SH-SY5Y (cell line): ENCODE results near the gene PRRC2B.

Experiments
- GATA2 ChIP-seq: IDR thresholded peaks from 2 replicates; pipeline ENCODE4 v1.6.1; 2011; ENCODE audit warnings: mild to moderate bottlenecking, low read depth, low read length
- GATA3 ChIP-seq: IDR thresholded peaks from 2 replicates; pipeline ENCODE4 v1.6.1; 2011; ENCODE audit warnings: low read depth, mild to moderate bottlenecking, low read length, moderate library complexity

PRRC2B gene

GRCh38 chr9:131475956-131476776 is 82.3 kb downstream of the PRRC2B start:
- no peak for TF ChIP-seq GATA3
- no peak for TF ChIP-seq GATA2

DNA sequence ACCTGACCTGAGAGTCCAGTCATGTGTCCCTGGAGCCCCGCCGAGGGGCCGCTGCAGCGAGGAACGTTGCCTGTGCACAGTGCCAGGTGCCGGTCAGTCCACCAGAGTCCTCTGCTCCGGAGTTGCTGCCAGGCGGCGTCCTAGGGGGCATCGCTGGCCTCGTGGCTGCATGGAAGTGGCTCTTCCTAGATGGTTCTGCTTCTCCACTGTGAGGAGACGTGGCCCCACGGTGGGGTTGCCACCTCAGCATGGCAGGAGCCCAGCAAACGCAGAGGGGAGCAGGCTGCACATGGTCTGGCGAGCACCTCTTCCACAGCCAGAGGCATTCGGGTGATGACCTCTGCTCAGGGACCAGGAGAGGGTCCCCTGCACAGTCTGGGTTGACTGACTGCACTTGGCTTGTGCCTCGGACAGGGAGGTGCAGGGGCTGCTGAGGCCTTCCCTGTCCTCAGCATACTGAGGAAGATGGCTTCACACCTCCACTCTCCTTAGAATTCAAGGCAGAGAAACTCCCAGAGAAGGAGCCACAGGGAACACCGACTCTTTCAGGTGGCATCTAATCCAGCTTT is 83.0 kb downstream of the PRRC2B start:
- TF ChIP-seq GATA2 (no peak), GATA3 (no peak)

- TF ChIP-seq GATA3, result no peak
- no peak for TF ChIP-seq GATA2
Observed at GRCh38 chr9:131477367-131477766, 83.5 kb downstream of the PRRC2B start.

- no peak for TF ChIP-seq GATA2
- TF ChIP-seq GATA3, result no peak
Observed at GRCh38 chr9:131477816-131478419, 84.0 kb downstream of the PRRC2B start.

DNA sequence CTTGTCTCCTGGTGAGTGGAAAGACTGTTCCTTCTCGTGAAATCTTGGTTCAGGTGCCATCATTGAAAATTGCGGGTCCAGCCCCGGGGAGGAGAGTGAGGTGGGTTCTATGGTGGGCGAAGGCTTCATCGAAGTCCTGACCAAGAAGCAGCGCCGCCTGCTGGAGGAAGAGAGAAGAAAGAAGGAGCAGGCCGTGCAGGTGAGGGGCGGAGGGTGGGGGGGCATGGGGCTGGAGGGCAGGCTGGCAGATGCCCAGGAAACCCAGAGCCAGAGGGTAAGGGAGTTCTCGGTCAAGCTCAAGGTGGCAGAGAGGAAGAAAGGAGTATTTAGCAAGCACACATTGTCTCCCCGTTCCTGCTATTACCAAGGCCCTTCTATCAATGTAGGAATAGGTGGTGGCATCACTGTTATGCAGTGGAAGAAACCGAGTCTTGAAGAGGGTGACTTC is 84.6 kb downstream of the PRRC2B start:
- TF ChIP-seq GATA2 (no peak), GATA3 (no peak)

DNA sequence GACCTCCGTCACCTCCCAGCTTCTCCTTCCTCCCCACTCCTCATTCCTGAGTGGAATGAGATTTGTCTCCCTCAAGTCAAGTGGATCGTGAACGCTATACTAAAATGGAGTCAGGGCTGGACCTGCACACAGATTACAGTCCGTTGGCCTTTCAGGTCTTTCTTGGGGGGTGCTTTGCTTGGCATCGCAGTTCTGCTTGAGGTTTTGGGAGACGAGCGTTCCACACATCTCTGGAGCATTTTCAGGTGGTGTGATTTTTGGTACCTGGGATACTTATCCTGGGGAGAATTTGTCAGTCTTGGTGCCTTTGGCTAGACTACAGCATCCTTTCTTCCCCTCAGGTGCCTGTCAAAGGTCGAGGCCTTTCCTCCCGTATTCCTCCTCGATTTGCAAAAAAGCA is 85.0 kb downstream of the PRRC2B start:
- TF ChIP-seq GATA2 (no peak), GATA3 (no peak)

DNA sequence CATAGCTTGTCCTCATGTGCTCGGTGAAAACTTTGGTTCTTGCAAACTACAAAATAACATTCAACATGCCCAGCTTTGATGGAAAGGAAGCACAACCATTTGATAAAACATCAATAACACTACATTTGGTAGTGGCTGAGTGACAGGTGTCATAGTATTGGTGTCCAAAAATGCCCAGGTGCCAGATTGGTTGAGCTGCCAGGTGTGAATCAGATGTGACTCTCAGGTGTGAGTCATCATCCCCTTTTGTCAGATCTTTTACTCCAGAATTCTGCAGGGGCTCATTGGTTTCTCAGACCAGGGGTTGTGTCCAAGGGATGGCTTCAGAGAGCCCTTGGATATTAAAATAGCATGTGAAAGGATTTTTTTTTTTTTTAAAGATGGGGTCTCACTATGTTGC is 86.4 kb downstream of the PRRC2B start:
- TF ChIP-seq GATA3 (no peak), GATA2 (no peak)

- TF ChIP-seq GATA2 (no peak), GATA3 (no peak)
Observed at GRCh38 chr9:131481441-131482342, 87.8 kb downstream of the PRRC2B start.

DNA sequence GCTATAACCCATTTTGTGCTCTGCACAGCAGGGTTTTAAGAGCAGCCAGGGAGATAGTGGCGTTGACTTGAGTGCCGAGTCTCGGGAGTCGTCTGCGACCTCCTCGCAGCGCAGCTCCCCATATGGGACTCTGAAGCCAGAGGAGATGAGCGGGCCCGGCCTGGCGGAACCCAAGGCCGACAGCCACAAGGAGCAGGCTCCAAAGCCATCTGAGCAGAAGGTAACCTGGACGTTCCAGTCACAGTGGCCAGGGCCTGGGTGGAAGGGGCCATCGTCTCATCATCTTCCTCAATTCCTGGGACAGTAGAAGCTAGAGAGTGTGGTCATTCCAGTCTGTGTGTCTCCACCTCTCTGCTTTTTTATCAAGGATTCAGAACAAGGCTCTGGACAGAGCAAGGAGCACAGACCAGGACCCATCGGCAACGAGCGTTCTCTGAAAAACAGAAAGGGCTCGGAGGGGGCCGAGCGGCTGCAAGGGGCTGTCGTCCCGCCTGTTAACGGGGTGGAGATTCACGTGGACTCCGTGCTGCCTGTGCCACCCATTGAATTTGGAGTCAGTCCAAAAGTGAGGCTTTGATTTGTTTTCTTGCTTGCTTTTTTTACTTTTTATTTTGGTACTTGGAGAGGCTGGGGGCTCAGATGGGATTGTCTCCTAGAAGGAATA is 88.6 kb downstream of the PRRC2B start:
- no peak for TF ChIP-seq GATA2
- TF ChIP-seq GATA3, result no peak

DNA sequence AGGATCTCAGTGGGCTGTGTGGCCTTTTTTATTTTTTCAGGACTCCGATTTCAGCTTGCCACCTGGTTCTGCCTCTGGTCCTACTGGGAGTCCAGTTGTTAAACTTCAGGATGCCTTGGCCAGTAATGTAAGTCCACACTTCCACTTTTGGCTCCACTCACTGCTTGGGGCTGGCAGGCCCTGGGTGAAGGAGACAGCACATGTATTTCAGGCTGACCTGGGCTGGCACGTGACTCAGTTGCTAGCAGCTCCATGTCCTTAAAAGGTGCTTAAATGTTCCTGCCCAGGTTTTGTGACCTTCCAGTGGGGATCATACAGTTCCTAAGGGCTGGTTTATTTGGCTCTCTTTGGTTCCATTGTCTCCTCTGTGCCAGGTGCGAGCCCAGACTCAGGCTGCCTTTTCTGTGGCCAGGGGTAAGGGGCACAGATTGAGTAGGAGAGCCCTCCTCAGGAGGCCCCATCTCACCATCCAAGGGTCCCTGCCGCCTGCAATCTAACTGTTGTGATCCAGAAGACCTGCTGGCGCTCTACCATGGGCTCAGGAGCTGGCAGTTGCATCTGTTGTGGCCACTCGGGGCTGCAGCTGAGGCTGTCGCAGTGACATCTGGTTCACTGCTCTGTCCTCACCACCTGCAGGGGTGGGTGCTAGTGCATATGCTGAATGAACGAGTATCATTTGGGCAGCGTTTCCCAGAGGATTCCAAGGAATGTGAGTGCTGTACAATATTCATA is 89.6 kb downstream of the PRRC2B start:
- TF ChIP-seq GATA2, result no peak
- TF ChIP-seq GATA3, result no peak

GRCh38 chr9:131484051-131484445 is 90.2 kb downstream of the PRRC2B start:
- TF ChIP-seq GATA3, result no peak
- no peak for TF ChIP-seq GATA2

DNA sequence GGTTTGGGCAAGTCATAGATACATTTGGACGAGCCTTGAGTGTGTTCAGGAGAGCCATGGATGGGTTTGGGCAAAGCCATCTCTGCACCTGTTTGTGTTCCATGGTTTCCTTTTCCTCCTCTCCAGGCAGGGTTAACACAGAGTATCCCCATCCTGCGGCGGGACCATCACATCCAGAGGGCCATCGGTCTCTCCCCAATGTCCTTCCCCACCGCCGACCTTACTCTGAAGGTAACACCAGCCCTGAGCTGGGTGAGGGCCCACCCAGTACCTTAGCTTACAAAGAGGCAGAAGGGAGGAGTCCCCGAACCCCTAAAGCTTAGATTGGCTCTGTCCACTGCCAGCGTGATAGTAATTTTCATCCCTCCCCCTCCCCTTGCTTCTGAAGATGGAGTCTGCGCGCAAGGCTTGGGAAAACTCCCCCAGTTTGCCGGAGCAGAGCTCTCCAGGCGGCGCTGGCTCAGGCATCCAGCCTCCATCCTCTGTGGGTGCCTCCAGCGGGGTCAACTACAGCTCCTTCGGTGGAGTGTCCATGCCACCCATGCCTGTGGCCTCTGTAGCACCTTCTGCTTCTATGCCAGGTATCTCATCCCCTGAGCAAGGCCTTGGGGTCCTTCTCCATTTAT is 90.8 kb downstream of the PRRC2B start:
- TF ChIP-seq GATA3, result no peak
- TF ChIP-seq GATA2, result no peak
